ENCODE results near the gene KLRC4.
"Not testable (repeated sequence)": the region's sequence is repeated elsewhere in the genome, so short reads cannot be mapped to it uniquely, and the experiment has no call there.

KLRC4 gene

GRCh38 chr12:10374624-10375018, 34.9 kb downstream of the KLRC4 start:
- no peak overlapping the region for H3K4me3 ChIP-seq (replicated peaks in 1 of 2; ENCODE audit: low read depth in 2 of 2, low read length in 2 of 2)
- no peak for TF ChIP-seq CTCF (IDR thresholded peaks at IDR 0.05; ENCODE audit: low read depth, low read length)
- DNase-seq (ENCODE audit: low read depth in 2 of 2), result no peak

- H3K4me3 ChIP-seq (replicated peaks in 1 of 2; ENCODE audit: low read depth in 2 of 2, low read length in 2 of 2), result no peak overlapping the region
- no peak for TF ChIP-seq CTCF (IDR thresholded peaks at IDR 0.05; ENCODE audit: low read depth, low read length)
- no peak for DNase-seq (ENCODE audit: low read depth in 2 of 2)
Observed at GRCh38 chr12:10372559-10372958, 37.0 kb downstream of the KLRC4 start.

GRCh38 chr12:10371893-10372535, 37.5 kb downstream of the KLRC4 start:
- not testable (repeated sequence) for H3K4me3 ChIP-seq (replicated peaks in 1 of 2; ENCODE audit: low read depth in 2 of 2, low read length in 2 of 2)

GRCh38 chr12:10369557-10370415, 39.8 kb downstream of the KLRC4 start:
- DNase-seq (ENCODE audit: low read depth in 2 of 2), result no peak
- no peak overlapping the region for H3K4me3 ChIP-seq (replicated peaks in 1 of 2; ENCODE audit: low read depth in 2 of 2, low read length in 2 of 2)
- no peak for TF ChIP-seq CTCF (IDR thresholded peaks at IDR 0.05; ENCODE audit: low read depth, low read length)

More at GRCh38 chr12:10371893-10372535, 37.5 kb downstream of the KLRC4 start:
- not testable (repeated sequence) for DNase-seq (ENCODE audit: low read depth in 2 of 2)

- H3K4me3 ChIP-seq (replicated peaks in 1 of 2; ENCODE audit: low read depth in 2 of 2, low read length in 2 of 2), result no peak overlapping the region
- TF ChIP-seq CTCF (IDR thresholded peaks at IDR 0.05; ENCODE audit: low read depth, low read length), result no peak
Observed at GRCh38 chr12:10368206-10369171, 41.1 kb downstream of the KLRC4 start.

GRCh38 chr12:10367714-10368113, 41.8 kb downstream of the KLRC4 start:
- not testable (repeated sequence) for H3K4me3 ChIP-seq (replicated peaks in 1 of 2; ENCODE audit: low read depth in 2 of 2, low read length in 2 of 2); DNase-seq (ENCODE audit: low read depth in 2 of 2)

More at GRCh38 chr12:10368206-10369171, 41.1 kb downstream of the KLRC4 start:
- peak; percentile 5 to 27 for DNase-seq (ENCODE audit: low read depth in 2 of 2)

GRCh38 chr12:10366875-10367274, 42.7 kb downstream of the KLRC4 start:
- H3K4me3 ChIP-seq (replicated peaks in 1 of 2; ENCODE audit: low read depth in 2 of 2, low read length in 2 of 2), result no peak overlapping the region
- peak; percentile 66 to 70 for DNase-seq (ENCODE audit: low read depth in 2 of 2)
- peak; percentile 43 for TF ChIP-seq CTCF (IDR thresholded peaks at IDR 0.05; ENCODE audit: low read depth, low read length)

Measured in cardiac fibroblast (primary cell).